ENCODE measurements around the gene GZMM.

The GZMM gene

GRCh38 chr19:591099-591958, 47.5 kb downstream of the GZMM start:
- no peak overlapping the region for H2BK15ac ChIP-seq (ENCODE audit: low read depth, poor library complexity, severe bottlenecking)
- DNase-seq: no peak
- H3K27ac ChIP-seq (ENCODE audit: low read length, poor library complexity, severe bottlenecking): no peak overlapping the region
- H3K23ac ChIP-seq (ENCODE audit: low read length in 2 of 2): no peak overlapping the region
- H2AK5ac ChIP-seq (ENCODE audit: low read length, severe bottlenecking): no peak overlapping the region
- WGBS: 33% methylated on average over 52 of the region's 75 CpGs
- no peak overlapping the region for H2BK12ac ChIP-seq (ENCODE audit: low read length in 2 of 2)
- no peak overlapping the region for H3K14ac ChIP-seq (ENCODE audit: low read length in 2 of 2)
- no peak overlapping the region for H3K4ac ChIP-seq (ENCODE audit: low read depth in 1 of 2, low read length in 2 of 2)
- no peak overlapping the region for H3K9ac ChIP-seq (ENCODE audit: low read length)
- peak overlapping the region in 1 of 2 experiments; percentile 40 for H3K4me3 ChIP-seq (ENCODE audit: insufficient read depth in 1 of 2, low read depth in 1 of 2, low read length in 2 of 2)
- H2AFZ ChIP-seq (ENCODE audit: low read depth, low read length): no peak overlapping the region
- H3K36me3 ChIP-seq (ENCODE audit: control insufficient read depth in 1 of 2, insufficient read depth in 2 of 2, low read depth in 1 of 2, low read length in 2 of 2): peaks cover 0 to 5% of the 10 kb centered on the region in 2 experiments
- peaks cover 47% of the 10 kb centered on the region for H3K4me1 ChIP-seq (ENCODE audit: control insufficient read depth, insufficient read depth, low read depth, low read length)
- no peak overlapping the region for H2BK5ac ChIP-seq (ENCODE audit: low read depth, low read length, poor library complexity, severe bottlenecking)
- H3K18ac ChIP-seq (ENCODE audit: low read depth in 1 of 2, low read length in 2 of 2): no peak overlapping the region
- no peaks in the 10 kb centered on the region for H3K9me3 ChIP-seq (ENCODE audit: control insufficient read depth, low read length)
- H4K8ac ChIP-seq (ENCODE audit: low read length): no peak overlapping the region
- peaks cover 14 to 67% of the 10 kb centered on the region in 2 experiments for H3K27me3 ChIP-seq (ENCODE audit: control insufficient read depth in 1 of 2, insufficient read depth in 1 of 2, low read length in 2 of 2)
- peak overlapping the region; percentile 66 for H3K4me2 ChIP-seq (ENCODE audit: low read length, poor library complexity, severe bottlenecking)
- no peak overlapping the region for H2BK120ac ChIP-seq (ENCODE audit: low read depth, low read length)
- H3K79me1 ChIP-seq (replicated peaks; ENCODE audit: low read length, poor library complexity, severe bottlenecking): peaks cover 10% of the 10 kb centered on the region
- no peak overlapping the region for H4K91ac ChIP-seq (ENCODE audit: low read length)

- no peak overlapping the region for H2BK5ac ChIP-seq (ENCODE audit: low read depth, low read length, poor library complexity, severe bottlenecking)
- no peak overlapping the region for H3K14ac ChIP-seq (ENCODE audit: low read length in 2 of 2)
- H2AFZ ChIP-seq (ENCODE audit: low read depth, low read length): no peak overlapping the region
- H3K9ac ChIP-seq (ENCODE audit: low read length): no peak overlapping the region
- H4K8ac ChIP-seq (ENCODE audit: low read length): no peak overlapping the region
- no peak overlapping the region for H3K27ac ChIP-seq (ENCODE audit: low read length, poor library complexity, severe bottlenecking)
- no peak overlapping the region for H2AK5ac ChIP-seq (ENCODE audit: low read length, severe bottlenecking)
- H3K36me3 ChIP-seq (ENCODE audit: control insufficient read depth in 1 of 2, insufficient read depth in 2 of 2, low read depth in 1 of 2, low read length in 2 of 2): peaks cover 0 to 5% of the 10 kb centered on the region in 2 experiments
- H3K4me3 ChIP-seq (ENCODE audit: insufficient read depth in 1 of 2, low read depth in 1 of 2, low read length in 2 of 2): no peak overlapping the region
- no peak overlapping the region for H3K4ac ChIP-seq (ENCODE audit: low read depth in 1 of 2, low read length in 2 of 2)
- H4K91ac ChIP-seq (ENCODE audit: low read length): no peak overlapping the region
- H2BK12ac ChIP-seq (ENCODE audit: low read length in 2 of 2): no peak overlapping the region
- H3K18ac ChIP-seq (ENCODE audit: low read depth in 1 of 2, low read length in 2 of 2): no peak overlapping the region
- no peak overlapping the region for H2BK120ac ChIP-seq (ENCODE audit: low read depth, low read length)
- no peak overlapping the region for H3K23ac ChIP-seq (ENCODE audit: low read length in 2 of 2)
- WGBS: 86% methylated on average over 17 of the region's 19 CpGs
- no peak overlapping the region for H2BK15ac ChIP-seq (ENCODE audit: low read depth, poor library complexity, severe bottlenecking)
- H3K9me3 ChIP-seq (ENCODE audit: control insufficient read depth, low read length): no peaks in the 10 kb centered on the region
- peaks cover 14 to 75% of the 10 kb centered on the region in 2 experiments for H3K27me3 ChIP-seq (ENCODE audit: control insufficient read depth in 1 of 2, insufficient read depth in 1 of 2, low read length in 2 of 2)
- peaks cover 14% of the 10 kb centered on the region for H3K79me1 ChIP-seq (replicated peaks; ENCODE audit: low read length, poor library complexity, severe bottlenecking)
- peaks cover 41% of the 10 kb centered on the region for H3K4me1 ChIP-seq (ENCODE audit: control insufficient read depth, insufficient read depth, low read depth, low read length)
- DNase-seq: no peak
- H3K4me2 ChIP-seq (ENCODE audit: low read length, poor library complexity, severe bottlenecking): no peak overlapping the region
Measured at GRCh38 chr19:592101-592500, 48.2 kb downstream of the GZMM start.

GRCh38 chr19:593055-593454, 49.2 kb downstream of the GZMM start:
- no peak overlapping the region for H2AFZ ChIP-seq (ENCODE audit: low read depth, low read length)
- no peak overlapping the region for H2AK5ac ChIP-seq (ENCODE audit: low read length, severe bottlenecking)
- H3K27me3 ChIP-seq (ENCODE audit: control insufficient read depth in 1 of 2, insufficient read depth in 1 of 2, low read length in 2 of 2): peaks cover 14 to 76% of the 10 kb centered on the region in 2 experiments
- H3K4me3 ChIP-seq (ENCODE audit: insufficient read depth in 1 of 2, low read depth in 1 of 2, low read length in 2 of 2): no peak overlapping the region
- peaks cover 0 to 5% of the 10 kb centered on the region in 2 experiments for H3K36me3 ChIP-seq (ENCODE audit: control insufficient read depth in 1 of 2, insufficient read depth in 2 of 2, low read depth in 1 of 2, low read length in 2 of 2)
- no peak overlapping the region for H3K14ac ChIP-seq (ENCODE audit: low read length in 2 of 2)
- no peak for DNase-seq
- no peak overlapping the region for H3K27ac ChIP-seq (ENCODE audit: low read length, poor library complexity, severe bottlenecking)
- no peak overlapping the region for H3K4me2 ChIP-seq (ENCODE audit: low read length, poor library complexity, severe bottlenecking)
- H2BK120ac ChIP-seq (ENCODE audit: low read depth, low read length): no peak overlapping the region
- H4K8ac ChIP-seq (ENCODE audit: low read length): no peak overlapping the region
- H3K79me1 ChIP-seq (replicated peaks; ENCODE audit: low read length, poor library complexity, severe bottlenecking): peaks cover 19% of the 10 kb centered on the region
- WGBS: 90% methylated on average over 18 of the region's 18 CpGs
- peaks cover 37% of the 10 kb centered on the region for H3K4me1 ChIP-seq (ENCODE audit: control insufficient read depth, insufficient read depth, low read depth, low read length)
- H4K91ac ChIP-seq (ENCODE audit: low read length): no peak overlapping the region
- no peak overlapping the region for H2BK12ac ChIP-seq (ENCODE audit: low read length in 2 of 2)
- H3K18ac ChIP-seq (ENCODE audit: low read depth in 1 of 2, low read length in 2 of 2): no peak overlapping the region
- no peak overlapping the region for H3K4ac ChIP-seq (ENCODE audit: low read depth in 1 of 2, low read length in 2 of 2)
- H3K9ac ChIP-seq (ENCODE audit: low read length): no peak overlapping the region
- H3K23ac ChIP-seq (ENCODE audit: low read length in 2 of 2): no peak overlapping the region
- H2BK5ac ChIP-seq (ENCODE audit: low read depth, low read length, poor library complexity, severe bottlenecking): no peak overlapping the region
- H3K9me3 ChIP-seq (ENCODE audit: control insufficient read depth, low read length): no peaks in the 10 kb centered on the region
- H2BK15ac ChIP-seq (ENCODE audit: low read depth, poor library complexity, severe bottlenecking): no peak overlapping the region

GRCh38 chr19:593505-593904, 49.7 kb downstream of the GZMM start:
- no peak overlapping the region for H3K9ac ChIP-seq (ENCODE audit: low read length)
- no peak overlapping the region for H3K23ac ChIP-seq (ENCODE audit: low read length in 2 of 2)
- H2AK5ac ChIP-seq (ENCODE audit: low read length, severe bottlenecking): no peak overlapping the region
- WGBS: 74% methylated on average over 9 of the region's 9 CpGs
- H3K4me3 ChIP-seq (ENCODE audit: insufficient read depth in 1 of 2, low read depth in 1 of 2, low read length in 2 of 2): no peak overlapping the region
- no peak overlapping the region for H3K4me2 ChIP-seq (ENCODE audit: low read length, poor library complexity, severe bottlenecking)
- no peak overlapping the region for H2BK5ac ChIP-seq (ENCODE audit: low read depth, low read length, poor library complexity, severe bottlenecking)
- no peak for DNase-seq
- no peak overlapping the region for H3K27ac ChIP-seq (ENCODE audit: low read length, poor library complexity, severe bottlenecking)
- no peak overlapping the region for H2BK12ac ChIP-seq (ENCODE audit: low read length in 2 of 2)
- no peak overlapping the region for H3K18ac ChIP-seq (ENCODE audit: low read depth in 1 of 2, low read length in 2 of 2)
- no peak overlapping the region for H2AFZ ChIP-seq (ENCODE audit: low read depth, low read length)
- peaks cover 32% of the 10 kb centered on the region for H3K4me1 ChIP-seq (ENCODE audit: control insufficient read depth, insufficient read depth, low read depth, low read length)
- no peak overlapping the region for H3K4ac ChIP-seq (ENCODE audit: low read depth in 1 of 2, low read length in 2 of 2)
- no peak overlapping the region for H2BK15ac ChIP-seq (ENCODE audit: low read depth, poor library complexity, severe bottlenecking)
- peaks cover 0 to 5% of the 10 kb centered on the region in 2 experiments for H3K36me3 ChIP-seq (ENCODE audit: control insufficient read depth in 1 of 2, insufficient read depth in 2 of 2, low read depth in 1 of 2, low read length in 2 of 2)
- H4K91ac ChIP-seq (ENCODE audit: low read length): no peak overlapping the region
- H3K9me3 ChIP-seq (ENCODE audit: control insufficient read depth, low read length): no peaks in the 10 kb centered on the region
- H3K27me3 ChIP-seq (ENCODE audit: control insufficient read depth in 1 of 2, insufficient read depth in 1 of 2, low read length in 2 of 2): peaks cover 14 to 71% of the 10 kb centered on the region in 2 experiments
- no peak overlapping the region for H3K14ac ChIP-seq (ENCODE audit: low read length in 2 of 2)
- no peak overlapping the region for H2BK120ac ChIP-seq (ENCODE audit: low read depth, low read length)
- peaks cover 19% of the 10 kb centered on the region for H3K79me1 ChIP-seq (replicated peaks; ENCODE audit: low read length, poor library complexity, severe bottlenecking)
- no peak overlapping the region for H4K8ac ChIP-seq (ENCODE audit: low read length)
